HL-60/S4 (cell line): Measurements from ENCODE around the gene ZNF350.
"Not testable (repeated sequence)": the region's sequence is repeated elsewhere in the genome, so short reads cannot be mapped to it uniquely, and the experiment has no call there.

Experiments
- in situ Hi-C: fragments of 300-500 bp; cut with MboI; formaldehyde crosslinking; loops from 2 replicates; pipeline ENCODE4 v1.14.3; 2022; ENCODE audit warnings: low sequenced_read_pairs

Gene ZNF350

GRCh38 chr19:51986309-51987291 is at the start of gene ZNF350:
Gene ZNF350 (minus strand): TSS chr19:51986840. CDS start chr19:51974360, 12,480 bp downstream.
- in situ Hi-C loops, result no loop called here

- in situ Hi-C loops, result no loop called here
Measured at GRCh38 chr19:52034051-52034728, 47.5 kb upstream of the ZNF350 start.

- in situ Hi-C loops, result no loop called here
Measured at GRCh38 chr19:52028780-52029123, 42.1 kb upstream of the ZNF350 start.

- in situ Hi-C loops, result no loop called here
Measured at GRCh38 chr19:52028027-52028779, 41.6 kb upstream of the ZNF350 start, which contains the start of gene ZNF614. Gene ZNF614 (minus strand): TSS chr19:52028379. CDS start chr19:52025745, 2,634 bp downstream.

- in situ Hi-C loops, result not testable (repeated sequence)
Measured at GRCh38 chr19:52026255-52026990, 39.8 kb upstream of the ZNF350 start.

- in situ Hi-C loops, result not testable (repeated sequence)
Measured at GRCh38 chr19:52024478-52024877, 37.8 kb upstream of the ZNF350 start.

- in situ Hi-C loops, result no loop called here
Measured at GRCh38 chr19:52022193-52022592, 35.6 kb upstream of the ZNF350 start.

- in situ Hi-C loops, result no loop called here
Measured at GRCh38 chr19:52020506-52020905, 33.9 kb upstream of the ZNF350 start.

GRCh38 chr19:52010674-52011073 is 24.0 kb upstream of the ZNF350 start:
- in situ Hi-C loops, result no loop called here

- in situ Hi-C loops, result no loop called here
Measured at GRCh38 chr19:52007806-52008557, 21.3 kb upstream of the ZNF350 start, which contains the start of gene ZNF615. Gene ZNF615 (minus strand): TSS chr19:52008211. CDS start chr19:52003711, 4,500 bp downstream.

- in situ Hi-C loops, result no loop called here
Measured at GRCh38 chr19:52007451-52007805, 20.8 kb upstream of the ZNF350 start.

GRCh38 chr19:51994048-51994644 is 7.5 kb upstream of the ZNF350 start:
- in situ Hi-C loops, result no loop called here

GRCh38 chr19:51993422-51993821 is 6.8 kb upstream of the ZNF350 start:
- in situ Hi-C loops, result no loop called here

- in situ Hi-C loops, result no loop called here
Measured at GRCh38 chr19:51983361-51983760, 3.3 kb downstream of the ZNF350 start.

- in situ Hi-C loops, result not testable (repeated sequence)
Measured at GRCh38 chr19:51980926-51981325, 5.7 kb downstream of the ZNF350 start.

GRCh38 chr19:51980116-51980736 is 6.4 kb downstream of the ZNF350 start:
- in situ Hi-C loops, result no loop called here

GRCh38 chr19:51978882-51979281 is 7.8 kb downstream of the ZNF350 start:
- in situ Hi-C loops, result no loop called here

GRCh38 chr19:51977346-51977745 is 9.3 kb downstream of the ZNF350 start:
- in situ Hi-C loops, result no loop called here

- in situ Hi-C loops, result no loop called here
Measured at GRCh38 chr19:51976852-51977251, 9.8 kb downstream of the ZNF350 start.
